Neutrophil (primary cell): ENCODE measurements around the gene MRC2.
"Not testable (repeated sequence)": the region's sequence is repeated elsewhere in the genome, so short reads cannot be mapped to it uniquely, and the experiment has no call there.

ENCODE experiments used
- H3K27ac ChIP-seq: fragments of 200-600 bp; sonication (generic); 2 replicates; pipeline ENCODE4 v1.5.1; 2016; ENCODE audit warnings: mild to moderate bottlenecking, moderate library complexity
- H3K27me3 ChIP-seq: fragments of 200-600 bp; sonication (generic); 2 replicates; pipeline ENCODE4 v1.6.0; 2016; ENCODE audit warnings: mild to moderate bottlenecking
- H3K36me3 ChIP-seq: fragments of 200-600 bp; sonication (generic); 2 replicates; pipeline ENCODE4 v1.5.1; 2017
- H3K4me1 ChIP-seq, 2 experiments: fragments of 200-600 bp in 1 of 2; sonication (generic) in 1 of 2; 1 replicate in 1 of 2; 2 replicates in 1 of 2; pipeline versions ENCODE4 v1.5.1 to v1.6.1; 2013 to 2016; ENCODE audit warnings: low read depth in 1 of 2, low read length in 1 of 2, mild to moderate bottlenecking in 1 of 2, moderate library complexity in 1 of 2; ENCODE audit not compliant: control insufficient read depth in 1 of 2, insufficient read depth in 1 of 2
- H3K4me3 ChIP-seq, 2 experiments: fragments of 200-600 bp in 1 of 2; sonication (generic) in 1 of 2; 1 replicate in 1 of 2; 2 replicates in 1 of 2; pipeline ENCODE4 v1.5.1; 2013 to 2016; ENCODE audit warnings: low read depth in 1 of 2, low read length in 1 of 2, mild to moderate bottlenecking in 1 of 2, moderate library complexity in 1 of 2
- H3K9me3 ChIP-seq: fragments of 200-600 bp; sonication (generic); 2 replicates; pipeline ENCODE4 v1.5.1; 2016
- TF ChIP-seq, protein P1 (sequence below): fragments of 200-600 bp; sonication (generic); IDR thresholded peaks from 2 replicates; pipeline ENCODE4 v1.5.1; 2016; ENCODE audit warnings: antibody characterized with exemption

MRC2 gene

DNA sequence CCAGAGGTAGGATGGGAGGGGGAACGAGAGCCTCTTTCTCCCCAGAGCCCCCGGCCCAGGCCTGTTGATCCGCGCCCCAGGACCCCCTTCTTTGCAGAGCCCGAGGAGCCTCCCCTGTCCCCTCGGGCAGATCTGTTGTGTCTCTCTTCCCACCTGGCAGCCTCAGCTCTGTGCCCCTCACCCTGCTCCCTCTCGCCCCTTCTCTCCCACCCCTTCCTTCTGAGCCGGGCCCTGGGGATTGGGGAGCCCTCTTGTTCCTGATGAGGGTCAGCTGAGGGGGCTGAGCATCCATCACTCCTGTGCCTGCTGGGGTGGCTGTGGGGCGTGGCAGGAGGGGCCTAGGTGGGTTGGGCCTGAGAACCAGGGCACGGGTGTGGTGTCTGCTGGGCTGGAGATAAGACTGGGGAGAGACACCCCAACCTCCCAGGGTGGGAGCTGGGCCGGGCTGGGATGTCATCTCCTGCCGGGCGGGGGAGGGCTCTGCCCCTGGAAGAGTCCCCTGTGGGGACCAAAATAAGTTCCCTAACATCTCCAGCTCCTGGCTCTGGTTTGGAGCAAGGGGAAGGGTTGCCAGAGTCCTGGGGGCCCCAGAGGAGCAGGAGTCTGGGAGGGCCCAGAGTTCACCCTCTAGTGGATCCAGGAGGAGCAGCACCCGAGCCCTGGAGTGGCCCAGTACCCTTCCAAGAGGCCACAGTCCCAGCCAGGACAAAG, 65.4 kb downstream of the MRC2 start:
- Histone ChIP-seq H3K36me3 (no peaks in the 10 kb centered on the region), H3K4me1 (peaks cover 0 to 3% of the 10 kb centered on the region in 2 experiments), H3K27me3 (no peaks in the 10 kb centered on the region), H3K9me3 (no peaks in the 10 kb centered on the region), H3K27ac (no peak overlapping the region), H3K4me3 (no peak overlapping the region)
- TF ChIP-seq, protein P1, sequence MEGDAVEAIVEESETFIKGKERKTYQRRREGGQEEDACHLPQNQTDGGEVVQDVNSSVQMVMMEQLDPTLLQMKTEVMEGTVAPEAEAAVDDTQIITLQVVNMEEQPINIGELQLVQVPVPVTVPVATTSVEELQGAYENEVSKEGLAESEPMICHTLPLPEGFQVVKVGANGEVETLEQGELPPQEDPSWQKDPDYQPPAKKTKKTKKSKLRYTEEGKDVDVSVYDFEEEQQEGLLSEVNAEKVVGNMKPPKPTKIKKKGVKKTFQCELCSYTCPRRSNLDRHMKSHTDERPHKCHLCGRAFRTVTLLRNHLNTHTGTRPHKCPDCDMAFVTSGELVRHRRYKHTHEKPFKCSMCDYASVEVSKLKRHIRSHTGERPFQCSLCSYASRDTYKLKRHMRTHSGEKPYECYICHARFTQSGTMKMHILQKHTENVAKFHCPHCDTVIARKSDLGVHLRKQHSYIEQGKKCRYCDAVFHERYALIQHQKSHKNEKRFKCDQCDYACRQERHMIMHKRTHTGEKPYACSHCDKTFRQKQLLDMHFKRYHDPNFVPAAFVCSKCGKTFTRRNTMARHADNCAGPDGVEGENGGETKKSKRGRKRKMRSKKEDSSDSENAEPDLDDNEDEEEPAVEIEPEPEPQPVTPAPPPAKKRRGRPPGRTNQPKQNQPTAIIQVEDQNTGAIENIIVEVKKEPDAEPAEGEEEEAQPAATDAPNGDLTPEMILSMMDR, result no peak

DNA sequence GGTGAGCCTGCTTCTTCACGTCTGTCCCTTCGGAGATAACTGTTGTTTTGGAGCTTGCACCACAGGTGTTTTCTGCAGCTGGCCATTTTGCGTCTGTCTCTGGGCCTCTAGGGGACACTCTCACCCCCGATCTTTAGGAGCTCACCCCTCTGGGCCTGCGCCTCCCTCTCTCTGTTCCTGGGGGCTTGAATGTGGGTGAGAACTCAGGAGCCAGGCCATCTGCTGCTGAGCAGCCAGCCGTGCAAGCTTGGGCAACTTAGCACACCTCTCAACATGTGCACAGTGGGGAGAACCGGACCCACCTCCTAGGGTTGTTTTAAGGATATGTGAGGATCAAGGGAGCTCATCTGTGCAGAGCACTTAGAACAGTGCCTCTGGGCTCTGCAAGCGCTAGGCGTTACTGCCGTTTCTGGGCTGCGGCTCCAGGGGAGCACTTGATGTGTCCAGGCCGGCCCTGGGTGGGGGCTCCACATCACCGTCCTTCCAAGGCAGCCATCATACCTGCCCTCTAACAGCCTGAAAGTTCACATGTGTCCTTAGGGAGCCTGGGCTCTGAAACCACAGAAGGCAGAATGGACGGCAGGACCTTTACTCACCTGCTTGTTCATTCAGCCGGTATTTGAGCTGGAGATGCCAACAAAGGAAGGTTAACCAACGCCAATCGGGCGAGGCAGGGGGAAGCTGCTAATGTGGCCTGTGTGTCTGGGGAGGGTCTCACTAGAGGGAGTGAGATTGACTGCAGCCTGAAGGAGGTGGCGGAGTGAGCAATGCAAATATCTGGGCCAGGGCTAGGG, 66.3 kb downstream of the MRC2 start:
- peaks cover 0 to 3% of the 10 kb centered on the region in 2 experiments for H3K4me1 ChIP-seq
- H3K36me3 ChIP-seq, result no peaks in the 10 kb centered on the region
- H3K27ac ChIP-seq, result no peak overlapping the region
- H3K9me3 ChIP-seq, result no peaks in the 10 kb centered on the region
- no peak overlapping the region for H3K4me3 ChIP-seq
- H3K27me3 ChIP-seq, result no peaks in the 10 kb centered on the region
- TF ChIP-seq, protein P1, result no peak

DNA sequence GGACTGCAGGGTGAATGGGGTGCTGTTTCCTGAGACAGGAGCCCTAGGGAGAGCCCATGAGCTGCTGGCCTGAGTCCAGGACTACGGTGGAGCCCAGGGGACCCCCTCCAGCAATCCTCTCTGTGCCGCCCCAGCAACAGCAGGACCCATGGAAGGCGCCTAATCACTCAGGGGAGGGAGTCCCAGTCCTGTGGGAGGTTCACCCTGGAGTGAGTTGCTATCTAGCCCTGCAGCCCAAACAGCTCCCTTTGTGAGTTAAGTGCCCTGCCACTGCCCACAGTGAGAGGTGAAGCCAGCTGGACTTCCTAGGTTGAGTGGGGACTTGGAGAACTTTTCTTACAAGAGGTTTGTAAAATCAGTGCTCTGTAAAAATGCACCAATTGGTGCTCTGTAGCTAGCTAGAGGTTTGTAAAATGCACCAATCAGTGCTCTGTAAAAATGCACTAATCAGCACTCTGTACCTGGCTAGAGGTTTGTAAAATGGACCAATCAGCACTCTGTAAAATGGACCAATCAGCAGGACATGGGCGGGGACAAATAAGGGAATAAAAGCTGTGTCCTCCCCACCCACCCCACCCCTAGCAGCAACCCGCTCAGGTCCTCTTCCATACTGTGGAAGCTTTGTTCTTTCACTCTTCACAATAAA, 67.7 kb downstream of the MRC2 start:
- H3K4me3 ChIP-seq, H3K9me3 ChIP-seq, H3K27me3 ChIP-seq, H3K4me1 ChIP-seq, H3K36me3 ChIP-seq, H3K27ac ChIP-seq: not testable (repeated sequence)

DNA sequence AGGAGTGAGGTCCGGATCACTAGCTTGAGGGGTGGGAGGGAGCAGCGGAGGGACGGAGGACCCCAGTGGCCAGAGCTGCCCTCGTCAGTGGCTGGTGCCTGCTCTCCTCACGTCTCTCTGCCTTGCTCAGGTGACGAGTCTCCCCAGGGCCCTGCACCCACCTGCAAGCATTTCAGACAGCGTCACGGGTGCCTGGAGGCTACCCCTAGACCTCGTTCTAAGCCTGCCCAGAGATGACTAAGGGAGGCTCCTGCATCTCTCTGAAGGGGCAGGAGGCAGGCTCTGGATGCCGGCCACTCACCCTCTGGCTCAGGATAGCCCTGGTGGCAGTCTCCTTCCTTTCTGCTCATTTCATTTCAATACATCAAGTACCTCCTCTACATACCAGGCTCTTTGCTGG, 68.8 kb downstream of the MRC2 start:
- Histone ChIP-seq H3K27ac (no peak overlapping the region), H3K27me3 (no peaks in the 10 kb centered on the region), H3K9me3 (no peaks in the 10 kb centered on the region), H3K4me3 (no peak overlapping the region), H3K36me3 (no peaks in the 10 kb centered on the region), H3K4me1 (peaks cover 0 to 3% of the 10 kb centered on the region in 2 experiments)
- TF ChIP-seq, protein P1, result no peak

DNA sequence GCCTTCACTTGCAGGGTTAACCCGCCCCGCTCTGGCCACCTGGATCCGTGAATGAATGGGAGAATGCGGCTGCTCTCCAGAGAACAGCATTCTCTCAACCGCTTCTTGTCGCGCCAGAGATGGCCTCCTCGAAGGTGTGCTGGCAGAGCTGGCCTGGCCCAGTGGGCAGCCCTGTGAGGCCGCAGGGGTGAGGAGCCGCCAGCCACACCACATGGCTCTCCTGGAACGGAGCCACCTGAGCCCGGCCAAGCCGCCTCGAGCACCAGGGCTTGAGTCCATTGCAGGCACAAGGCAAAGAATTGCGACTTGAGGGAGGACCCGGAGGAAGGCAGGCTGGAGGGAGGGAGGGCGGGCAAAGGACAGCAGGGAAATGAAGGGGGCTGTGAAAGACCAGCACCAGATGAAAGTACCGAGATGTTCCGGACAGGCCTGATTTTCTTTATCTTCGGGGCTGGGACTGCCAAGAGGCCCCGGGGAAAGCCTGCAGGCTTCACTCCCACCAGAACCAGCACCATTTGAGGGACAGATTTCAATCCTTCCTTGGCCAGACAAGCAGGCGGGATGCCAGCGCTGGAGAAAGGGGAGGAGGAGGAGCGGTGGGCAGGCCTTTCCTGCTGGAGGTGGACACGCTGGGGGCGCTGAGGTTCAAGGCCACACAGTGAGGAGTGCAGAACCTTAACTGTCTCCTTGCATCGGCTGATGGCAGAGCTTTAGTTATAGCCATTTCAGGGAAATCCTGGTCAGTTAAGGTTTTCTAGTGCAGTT, 69.4 kb downstream of the MRC2 start:
- no peak overlapping the region for H3K27ac ChIP-seq
- no peaks in the 10 kb centered on the region for H3K27me3 ChIP-seq
- TF ChIP-seq, protein P1, result no peak
- H3K36me3 ChIP-seq, result no peaks in the 10 kb centered on the region
- no peak overlapping the region for H3K4me3 ChIP-seq
- H3K9me3 ChIP-seq, result no peaks in the 10 kb centered on the region
- H3K4me1 ChIP-seq, result peaks cover 0 to 3% of the 10 kb centered on the region in 2 experiments

DNA sequence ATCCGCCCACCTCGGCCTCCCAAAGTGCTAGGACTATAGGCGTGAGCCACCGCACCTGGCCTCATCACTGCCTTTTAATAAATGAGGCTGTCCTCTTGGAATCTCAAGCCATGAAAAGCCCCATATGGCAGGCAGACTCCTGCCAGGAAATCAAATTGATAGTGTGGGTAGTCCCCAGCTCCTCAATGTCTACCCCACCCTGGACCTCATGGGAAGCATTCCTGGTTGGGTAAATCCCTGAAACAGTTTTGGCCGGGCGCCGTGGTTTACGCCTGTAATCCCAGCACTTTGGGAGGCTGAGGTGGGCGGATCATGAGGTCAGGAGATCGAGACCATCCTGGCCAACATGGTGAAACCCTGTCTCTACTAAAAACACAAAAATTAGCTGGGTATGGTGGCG, 71.0 kb downstream of the MRC2 start:
- not testable (repeated sequence) for H3K4me3 ChIP-seq, H3K9me3 ChIP-seq, H3K36me3 ChIP-seq, H3K4me1 ChIP-seq, H3K27ac ChIP-seq, H3K27me3 ChIP-seq
